Neutrophil (primary cell): ENCODE results near the gene LARGE1.

Experiments used
- H3K27ac ChIP-seq: fragments of 200-600 bp; sonication (generic); 2 replicates; pipeline ENCODE4 v1.5.1; 2016; ENCODE audit warnings: mild to moderate bottlenecking, moderate library complexity
- H3K27me3 ChIP-seq: fragments of 200-600 bp; sonication (generic); 2 replicates; pipeline ENCODE4 v1.6.0; 2016; ENCODE audit warnings: mild to moderate bottlenecking
- H3K36me3 ChIP-seq: fragments of 200-600 bp; sonication (generic); 2 replicates; pipeline ENCODE4 v1.5.1; 2017
- H3K4me1 ChIP-seq, 2 experiments: fragments of 200-600 bp in 1 of 2; sonication (generic) in 1 of 2; 1 replicate in 1 of 2; 2 replicates in 1 of 2; pipeline versions ENCODE4 v1.5.1 to v1.6.1; 2013 to 2016; ENCODE audit warnings: low read depth in 1 of 2, low read length in 1 of 2, mild to moderate bottlenecking in 1 of 2, moderate library complexity in 1 of 2; ENCODE audit not compliant: control insufficient read depth in 1 of 2, insufficient read depth in 1 of 2
- H3K4me3 ChIP-seq, 2 experiments: fragments of 200-600 bp in 1 of 2; sonication (generic) in 1 of 2; 1 replicate in 1 of 2; 2 replicates in 1 of 2; pipeline ENCODE4 v1.5.1; 2013 to 2016; ENCODE audit warnings: low read depth in 1 of 2, low read length in 1 of 2, mild to moderate bottlenecking in 1 of 2, moderate library complexity in 1 of 2
- H3K9me3 ChIP-seq: fragments of 200-600 bp; sonication (generic); 2 replicates; pipeline ENCODE4 v1.5.1; 2016
- TF ChIP-seq, protein P1 (sequence below): fragments of 200-600 bp; sonication (generic); IDR thresholded peaks from 2 replicates; pipeline ENCODE4 v1.5.1; 2016; ENCODE audit warnings: antibody characterized with exemption

The LARGE1 gene

DNA sequence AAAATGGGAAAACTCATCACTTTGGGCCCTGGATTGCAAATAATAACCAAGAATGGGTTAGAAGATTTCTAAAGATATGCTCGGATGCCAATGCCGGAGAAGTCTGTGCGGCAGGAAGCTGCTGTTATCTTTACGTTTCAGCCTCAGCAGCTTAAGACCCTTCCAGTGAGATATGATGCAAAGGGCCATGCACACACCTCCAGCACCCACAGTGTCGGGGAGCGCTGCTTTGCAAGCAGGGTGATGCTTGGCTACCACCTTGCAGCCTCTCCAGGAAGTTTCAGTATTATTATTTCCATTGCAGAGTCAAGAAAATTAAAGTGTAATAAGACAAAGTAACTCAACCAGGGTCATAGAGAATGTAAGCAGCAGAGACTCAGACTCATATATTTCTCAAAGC, 37.3 kb downstream of the LARGE1 start:
- no peaks in the 10 kb centered on the region for H3K27me3 ChIP-seq
- no peak overlapping the region for H3K4me3 ChIP-seq
- H3K27ac ChIP-seq: no peak overlapping the region
- H3K9me3 ChIP-seq: no peaks in the 10 kb centered on the region
- H3K4me1 ChIP-seq: no peaks in the 10 kb centered on the region
- H3K36me3 ChIP-seq: no peaks in the 10 kb centered on the region
- TF ChIP-seq, protein P1, sequence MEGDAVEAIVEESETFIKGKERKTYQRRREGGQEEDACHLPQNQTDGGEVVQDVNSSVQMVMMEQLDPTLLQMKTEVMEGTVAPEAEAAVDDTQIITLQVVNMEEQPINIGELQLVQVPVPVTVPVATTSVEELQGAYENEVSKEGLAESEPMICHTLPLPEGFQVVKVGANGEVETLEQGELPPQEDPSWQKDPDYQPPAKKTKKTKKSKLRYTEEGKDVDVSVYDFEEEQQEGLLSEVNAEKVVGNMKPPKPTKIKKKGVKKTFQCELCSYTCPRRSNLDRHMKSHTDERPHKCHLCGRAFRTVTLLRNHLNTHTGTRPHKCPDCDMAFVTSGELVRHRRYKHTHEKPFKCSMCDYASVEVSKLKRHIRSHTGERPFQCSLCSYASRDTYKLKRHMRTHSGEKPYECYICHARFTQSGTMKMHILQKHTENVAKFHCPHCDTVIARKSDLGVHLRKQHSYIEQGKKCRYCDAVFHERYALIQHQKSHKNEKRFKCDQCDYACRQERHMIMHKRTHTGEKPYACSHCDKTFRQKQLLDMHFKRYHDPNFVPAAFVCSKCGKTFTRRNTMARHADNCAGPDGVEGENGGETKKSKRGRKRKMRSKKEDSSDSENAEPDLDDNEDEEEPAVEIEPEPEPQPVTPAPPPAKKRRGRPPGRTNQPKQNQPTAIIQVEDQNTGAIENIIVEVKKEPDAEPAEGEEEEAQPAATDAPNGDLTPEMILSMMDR: no peak

DNA sequence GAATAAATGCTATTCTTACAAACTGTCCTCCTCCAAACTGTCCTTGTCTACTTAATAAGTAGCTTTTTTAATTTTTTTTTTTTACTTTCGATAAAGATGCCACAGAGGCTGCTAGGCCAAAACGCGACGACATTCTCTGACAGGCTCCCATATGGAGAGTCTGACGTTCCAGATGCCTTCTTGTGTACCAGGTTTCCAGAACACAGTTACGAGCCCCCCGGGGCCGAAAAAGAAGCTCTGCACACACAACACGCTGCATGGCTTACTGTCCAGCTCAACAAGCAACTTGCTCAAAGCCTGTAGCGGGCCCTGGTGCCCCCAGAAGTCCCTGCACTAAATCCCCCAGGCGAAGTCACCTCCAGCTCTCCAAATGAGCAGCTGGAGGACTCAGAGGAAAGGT, 39.3 kb downstream of the LARGE1 start:
- TF ChIP-seq, protein P1: no peak
- H3K27me3 ChIP-seq: no peaks in the 10 kb centered on the region
- H3K4me3 ChIP-seq: no peak overlapping the region
- H3K27ac ChIP-seq: no peak overlapping the region
- H3K9me3 ChIP-seq: no peaks in the 10 kb centered on the region
- no peaks in the 10 kb centered on the region for H3K4me1 ChIP-seq
- no peaks in the 10 kb centered on the region for H3K36me3 ChIP-seq

DNA sequence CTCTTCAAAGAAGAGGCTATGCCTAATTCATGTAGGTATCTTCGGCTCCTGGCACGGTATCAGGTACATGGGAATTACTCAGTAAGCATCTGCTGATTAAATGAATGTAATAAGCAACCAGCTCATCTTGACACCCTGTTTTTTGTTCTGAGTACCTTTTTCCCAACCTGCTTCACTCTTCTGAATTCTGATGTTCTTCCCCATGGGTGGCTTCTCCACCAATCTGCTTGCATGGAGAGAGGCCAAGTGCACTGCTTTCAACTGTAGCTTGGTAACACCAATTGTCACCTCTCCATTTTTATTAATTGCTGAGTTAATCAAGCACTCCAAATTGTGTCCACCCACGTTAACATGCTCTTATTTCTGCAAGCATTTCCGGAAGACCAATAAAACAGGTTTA, 40.5 kb downstream of the LARGE1 start:
- TF ChIP-seq, protein P1: no peak
- Histone ChIP-seq H3K9me3 (no peaks in the 10 kb centered on the region), H3K27ac (no peak overlapping the region), H3K4me3 (no peak overlapping the region), H3K4me1 (no peaks in the 10 kb centered on the region), H3K27me3 (no peaks in the 10 kb centered on the region), H3K36me3 (no peaks in the 10 kb centered on the region)

DNA sequence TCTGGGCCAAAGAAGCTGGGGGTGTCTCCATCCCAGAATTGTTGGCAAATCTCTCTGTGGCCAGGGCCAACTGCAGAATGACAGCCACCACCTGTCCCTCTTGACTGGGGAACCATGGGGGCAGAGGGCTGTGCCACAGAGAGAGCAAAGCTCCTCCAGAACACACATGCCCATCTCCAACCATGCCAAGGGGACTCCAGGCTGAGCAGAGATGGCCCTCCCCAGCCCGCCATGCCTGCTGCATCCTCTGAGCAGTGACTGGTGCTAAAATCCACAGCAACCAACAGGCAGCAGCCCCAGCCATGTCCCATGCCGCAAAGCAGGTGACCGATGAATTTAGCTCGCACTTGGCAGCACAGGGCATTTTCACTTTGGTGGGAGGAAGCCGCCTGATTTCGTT, 45.0 kb downstream of the LARGE1 start:
- H3K27me3 ChIP-seq: no peaks in the 10 kb centered on the region
- H3K36me3 ChIP-seq: no peaks in the 10 kb centered on the region
- no peaks in the 10 kb centered on the region for H3K4me1 ChIP-seq
- no peak overlapping the region for H3K27ac ChIP-seq
- TF ChIP-seq, protein P1: no peak
- H3K9me3 ChIP-seq: no peaks in the 10 kb centered on the region
- H3K4me3 ChIP-seq: no peak overlapping the region

DNA sequence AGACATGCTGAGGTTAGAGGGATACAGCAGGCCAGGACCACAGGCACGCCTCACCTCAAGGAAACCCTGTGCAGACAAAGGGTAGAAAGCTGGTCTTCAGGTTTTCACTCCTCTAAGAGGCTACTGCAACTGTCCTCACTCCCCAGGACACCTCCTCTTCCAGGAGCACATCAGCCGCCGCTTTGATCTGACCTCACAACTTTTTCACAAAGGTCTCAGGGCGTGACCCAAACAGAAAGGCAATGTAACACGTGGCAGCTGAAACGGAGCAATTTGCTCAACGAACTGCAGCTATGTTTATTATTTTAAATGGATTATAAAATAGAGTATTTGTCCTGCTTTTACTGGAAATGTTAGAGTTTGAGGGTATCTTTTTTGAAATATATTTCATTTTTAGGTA, 46.1 kb downstream of the LARGE1 start:
- Histone ChIP-seq H3K27ac (no peak overlapping the region), H3K4me1 (no peaks in the 10 kb centered on the region), H3K36me3 (no peaks in the 10 kb centered on the region), H3K9me3 (no peaks in the 10 kb centered on the region), H3K27me3 (no peaks in the 10 kb centered on the region), H3K4me3 (no peak overlapping the region)
- TF ChIP-seq, protein P1: no peak

DNA sequence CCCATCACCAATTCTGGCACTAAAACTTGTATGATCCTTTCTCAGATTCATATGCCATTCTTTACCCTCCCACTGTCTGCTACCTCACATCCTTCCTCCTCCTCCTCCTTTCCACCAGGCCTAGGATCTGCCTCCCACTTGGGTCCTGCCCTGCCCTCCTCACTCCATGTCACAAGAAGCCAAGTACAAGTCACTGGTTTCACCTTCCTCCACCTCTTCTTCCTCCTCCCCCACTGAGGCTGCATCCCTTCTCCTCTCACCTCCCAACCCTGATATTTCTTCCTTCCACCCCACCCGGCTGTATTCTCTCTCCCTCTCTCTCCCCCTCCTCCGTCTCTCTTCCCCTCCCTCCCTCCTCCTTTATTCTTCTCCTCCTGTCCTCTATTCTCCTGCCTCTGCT, 46.6 kb downstream of the LARGE1 start:
- H3K27ac ChIP-seq: no peak overlapping the region
- H3K36me3 ChIP-seq: no peaks in the 10 kb centered on the region
- TF ChIP-seq, protein P1: no peak
- no peaks in the 10 kb centered on the region for H3K4me1 ChIP-seq
- no peaks in the 10 kb centered on the region for H3K27me3 ChIP-seq
- no peak overlapping the region for H3K4me3 ChIP-seq
- no peaks in the 10 kb centered on the region for H3K9me3 ChIP-seq
